ENCODE results near the gene USE1.

GRCh38 chr19:17259118-17259780 is 44.1 kb downstream of the USE1 start:
- TF ChIP-seq POLR2A (IDR thresholded peaks at IDR 0.05; ENCODE audit: low read depth, low read length) (no peak), TAF1 (IDR thresholded peaks at IDR 0.05; ENCODE audit: low read depth, low read length) (no peak), POU2F2 (IDR thresholded peaks at IDR 0.05; ENCODE audit: low read depth, low read length) (no peak), POLR2AphosphoS5 (IDR thresholded peaks at IDR 0.05; ENCODE audit: low read depth, low read length) (no peak)
